ENCODE measurements around the gene ZNF219. TPM values are rescaled to one million over a fixed set of nuclear protein-coding genes. Genes with fewer than 3 reads are reported as not detected.

Gene ZNF219
- total RNA-seq, 1 experiment from 2014 or later, result 149 TPM

- CTCF ChIA-PET, result interaction anchor here (0.6 to 4.8 kb wide), 6 partner anchors 10 to 89 kb away, joined by 3 to 39 read pairs (median 6); no protein-coding TSS in a partner anchor
- Mint-ChIP-seq H3K9me3 (no peaks in the 10 kb centered on the region), H3K4me3 (no peak overlapping the region), H3K4me1 (peaks cover 7% of the 10 kb centered on the region), H3K36me3 (no peaks in the 10 kb centered on the region), H3K27ac (no peak overlapping the region), H3K27me3 (ENCODE audit: low read depth) (no peaks in the 10 kb centered on the region; the same call in 1 of the 2 replicates)
- TF ChIP-seq, protein P1, sequence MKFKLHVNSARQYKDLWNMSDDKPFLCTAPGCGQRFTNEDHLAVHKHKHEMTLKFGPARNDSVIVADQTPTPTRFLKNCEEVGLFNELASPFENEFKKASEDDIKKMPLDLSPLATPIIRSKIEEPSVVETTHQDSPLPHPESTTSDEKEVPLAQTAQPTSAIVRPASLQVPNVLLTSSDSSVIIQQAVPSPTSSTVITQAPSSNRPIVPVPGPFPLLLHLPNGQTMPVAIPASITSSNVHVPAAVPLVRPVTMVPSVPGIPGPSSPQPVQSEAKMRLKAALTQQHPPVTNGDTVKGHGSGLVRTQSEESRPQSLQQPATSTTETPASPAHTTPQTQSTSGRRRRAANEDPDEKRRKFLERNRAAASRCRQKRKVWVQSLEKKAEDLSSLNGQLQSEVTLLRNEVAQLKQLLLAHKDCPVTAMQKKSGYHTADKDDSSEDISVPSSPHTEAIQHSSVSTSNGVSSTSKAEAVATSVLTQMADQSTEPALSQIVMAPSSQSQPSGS (CRISPR knock-in tag; IDR thresholded peaks at IDR 0.05; ENCODE audit: borderline replicate concordance, low read depth), result no peak
- TF ChIP-seq, protein P2, sequence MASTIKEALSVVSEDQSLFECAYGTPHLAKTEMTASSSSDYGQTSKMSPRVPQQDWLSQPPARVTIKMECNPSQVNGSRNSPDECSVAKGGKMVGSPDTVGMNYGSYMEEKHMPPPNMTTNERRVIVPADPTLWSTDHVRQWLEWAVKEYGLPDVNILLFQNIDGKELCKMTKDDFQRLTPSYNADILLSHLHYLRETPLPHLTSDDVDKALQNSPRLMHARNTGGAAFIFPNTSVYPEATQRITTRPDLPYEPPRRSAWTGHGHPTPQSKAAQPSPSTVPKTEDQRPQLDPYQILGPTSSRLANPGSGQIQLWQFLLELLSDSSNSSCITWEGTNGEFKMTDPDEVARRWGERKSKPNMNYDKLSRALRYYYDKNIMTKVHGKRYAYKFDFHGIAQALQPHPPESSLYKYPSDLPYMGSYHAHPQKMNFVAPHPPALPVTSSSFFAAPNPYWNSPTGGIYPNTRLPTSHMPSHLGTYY (CRISPR knock-in tag; IDR thresholded peaks at IDR 0.05), result no peak
- TF ChIP-seq, protein P3, sequence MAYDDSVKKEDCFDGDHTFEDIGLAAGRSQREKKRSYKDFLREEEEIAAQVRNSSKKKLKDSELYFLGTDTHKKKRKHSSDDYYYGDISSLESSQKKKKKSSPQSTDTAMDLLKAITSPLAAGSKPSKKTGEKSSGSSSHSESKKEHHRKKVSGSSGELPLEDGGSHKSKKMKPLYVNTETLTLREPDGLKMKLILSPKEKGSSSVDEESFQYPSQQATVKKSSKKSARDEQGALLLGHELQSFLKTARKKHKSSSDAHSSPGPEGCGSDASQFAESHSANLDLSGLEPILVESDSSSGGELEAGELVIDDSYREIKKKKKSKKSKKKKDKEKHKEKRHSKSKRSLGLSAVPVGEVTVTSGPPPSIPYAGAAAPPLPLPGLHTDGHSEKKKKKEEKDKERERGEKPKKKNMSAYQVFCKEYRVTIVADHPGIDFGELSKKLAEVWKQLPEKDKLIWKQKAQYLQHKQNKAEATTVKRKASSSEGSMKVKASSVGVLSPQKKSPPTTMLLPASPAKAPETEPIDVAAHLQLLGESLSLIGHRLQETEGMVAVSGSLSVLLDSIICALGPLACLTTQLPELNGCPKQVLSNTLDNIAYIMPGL (CRISPR knock-in tag; IDR thresholded peaks at IDR 0.05), result no peak
- TF ChIP-seq GABPB1 (CRISPR knock-in tag; IDR thresholded peaks at IDR 0.05), result peak; percentile 44; the same call in 1 of the 2 replicates
- TF ChIP-seq, protein P4, sequence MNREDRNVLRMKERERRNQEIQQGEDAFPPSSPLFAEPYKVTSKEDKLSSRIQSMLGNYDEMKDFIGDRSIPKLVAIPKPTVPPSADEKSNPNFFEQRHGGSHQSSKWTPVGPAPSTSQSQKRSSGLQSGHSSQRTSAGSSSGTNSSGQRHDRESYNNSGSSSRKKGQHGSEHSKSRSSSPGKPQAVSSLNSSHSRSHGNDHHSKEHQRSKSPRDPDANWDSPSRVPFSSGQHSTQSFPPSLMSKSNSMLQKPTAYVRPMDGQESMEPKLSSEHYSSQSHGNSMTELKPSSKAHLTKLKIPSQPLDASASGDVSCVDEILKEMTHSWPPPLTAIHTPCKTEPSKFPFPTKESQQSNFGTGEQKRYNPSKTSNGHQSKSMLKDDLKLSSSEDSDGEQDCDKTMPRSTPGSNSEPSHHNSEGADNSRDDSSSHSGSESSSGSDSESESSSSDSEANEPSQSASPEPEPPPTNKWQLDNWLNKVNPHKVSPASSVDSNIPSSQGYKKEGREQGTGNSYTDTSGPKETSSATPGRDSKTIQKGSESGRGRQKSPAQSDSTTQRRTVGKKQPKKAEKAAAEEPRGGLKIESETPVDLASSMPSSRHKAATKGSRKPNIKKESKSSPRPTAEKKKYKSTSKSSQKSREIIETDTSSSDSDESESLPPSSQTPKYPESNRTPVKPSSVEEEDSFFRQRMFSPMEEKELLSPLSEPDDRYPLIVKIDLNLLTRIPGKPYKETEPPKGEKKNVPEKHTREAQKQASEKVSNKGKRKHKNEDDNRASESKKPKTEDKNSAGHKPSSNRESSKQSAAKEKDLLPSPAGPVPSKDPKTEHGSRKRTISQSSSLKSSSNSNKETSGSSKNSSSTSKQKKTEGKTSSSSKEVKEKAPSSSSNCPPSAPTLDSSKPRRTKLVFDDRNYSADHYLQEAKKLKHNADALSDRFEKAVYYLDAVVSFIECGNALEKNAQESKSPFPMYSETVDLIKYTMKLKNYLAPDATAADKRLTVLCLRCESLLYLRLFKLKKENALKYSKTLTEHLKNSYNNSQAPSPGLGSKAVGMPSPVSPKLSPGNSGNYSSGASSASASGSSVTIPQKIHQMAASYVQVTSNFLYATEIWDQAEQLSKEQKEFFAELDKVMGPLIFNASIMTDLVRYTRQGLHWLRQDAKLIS (CRISPR knock-in tag; IDR thresholded peaks at IDR 0.05; ENCODE audit: borderline replicate concordance), result no peak
- TF ChIP-seq AR (CRISPR knock-in tag; IDR thresholded peaks at IDR 0.05), result no peak
- no peak for TF ChIP-seq USF2 (CRISPR knock-in tag; IDR thresholded peaks at IDR 0.05)
- ATAC-seq, result peak; percentile 62
- DNase-seq (ENCODE audit: low spot score), result no peak
- POLR2A ChIA-PET, result no interaction called here
Measured at GRCh38 chr14:21055432-21056117, 42.9 kb downstream of the ZNF219 start.

- H3K27ac Mint-ChIP-seq, result no peak overlapping the region
- ChIA-PET CTCF (no interaction called here), POLR2A (no interaction called here)
- no peaks in the 10 kb centered on the region for H3K36me3 Mint-ChIP-seq
- no peaks in the 10 kb centered on the region for H3K9me3 Mint-ChIP-seq
- peaks cover 7% of the 10 kb centered on the region for H3K4me1 Mint-ChIP-seq
- TF ChIP-seq PRRX2 (CRISPR knock-in tag; IDR thresholded peaks at IDR 0.05) (no peak), E2F4 (CRISPR knock-in tag; IDR thresholded peaks at IDR 0.05; ENCODE audit: borderline replicate concordance, low read depth) (no peak), JUN (CRISPR knock-in tag; IDR thresholded peaks at IDR 0.05) (no peak), TEAD4 (CRISPR knock-in tag; IDR thresholded peaks at IDR 0.05) (no peak), ZNF423 (CRISPR knock-in tag; IDR thresholded peaks at IDR 0.05) (no peak)
- TF ChIP-seq, protein P5, sequence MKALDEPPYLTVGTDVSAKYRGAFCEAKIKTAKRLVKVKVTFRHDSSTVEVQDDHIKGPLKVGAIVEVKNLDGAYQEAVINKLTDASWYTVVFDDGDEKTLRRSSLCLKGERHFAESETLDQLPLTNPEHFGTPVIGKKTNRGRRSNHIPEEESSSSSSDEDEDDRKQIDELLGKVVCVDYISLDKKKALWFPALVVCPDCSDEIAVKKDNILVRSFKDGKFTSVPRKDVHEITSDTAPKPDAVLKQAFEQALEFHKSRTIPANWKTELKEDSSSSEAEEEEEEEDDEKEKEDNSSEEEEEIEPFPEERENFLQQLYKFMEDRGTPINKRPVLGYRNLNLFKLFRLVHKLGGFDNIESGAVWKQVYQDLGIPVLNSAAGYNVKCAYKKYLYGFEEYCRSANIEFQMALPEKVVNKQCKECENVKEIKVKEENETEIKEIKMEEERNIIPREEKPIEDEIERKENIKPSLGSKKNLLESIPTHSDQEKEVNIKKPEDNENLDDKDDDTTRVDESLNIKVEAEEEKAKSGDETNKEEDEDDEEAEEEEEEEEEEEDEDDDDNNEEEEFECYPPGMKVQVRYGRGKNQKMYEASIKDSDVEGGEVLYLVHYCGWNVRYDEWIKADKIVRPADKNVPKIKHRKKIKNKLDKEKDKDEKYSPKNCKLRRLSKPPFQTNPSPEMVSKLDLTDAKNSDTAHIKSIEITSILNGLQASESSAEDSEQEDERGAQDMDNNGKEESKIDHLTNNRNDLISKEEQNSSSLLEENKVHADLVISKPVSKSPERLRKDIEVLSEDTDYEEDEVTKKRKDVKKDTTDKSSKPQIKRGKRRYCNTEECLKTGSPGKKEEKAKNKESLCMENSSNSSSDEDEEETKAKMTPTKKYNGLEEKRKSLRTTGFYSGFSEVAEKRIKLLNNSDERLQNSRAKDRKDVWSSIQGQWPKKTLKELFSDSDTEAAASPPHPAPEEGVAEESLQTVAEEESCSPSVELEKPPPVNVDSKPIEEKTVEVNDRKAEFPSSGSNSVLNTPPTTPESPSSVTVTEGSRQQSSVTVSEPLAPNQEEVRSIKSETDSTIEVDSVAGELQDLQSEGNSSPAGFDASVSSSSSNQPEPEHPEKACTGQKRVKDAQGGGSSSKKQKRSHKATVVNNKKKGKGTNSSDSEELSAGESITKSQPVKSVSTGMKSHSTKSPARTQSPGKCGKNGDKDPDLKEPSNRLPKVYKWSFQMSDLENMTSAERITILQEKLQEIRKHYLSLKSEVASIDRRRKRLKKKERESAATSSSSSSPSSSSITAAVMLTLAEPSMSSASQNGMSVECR (CRISPR knock-in tag; IDR thresholded peaks at IDR 0.05; ENCODE audit: borderline replicate concordance), result no peak
- ATAC-seq (no peak), DNase-seq (ENCODE audit: low spot score) (no peak)
- no peak overlapping the region for H3K4me3 Mint-ChIP-seq
- no peaks in the 10 kb centered on the region; the same call in 1 of the 2 replicates for H3K27me3 Mint-ChIP-seq (ENCODE audit: low read depth)
Measured at GRCh38 chr14:21054768-21055145, 43.7 kb downstream of the ZNF219 start.

All from WTC11 (cell line).